ENCODE data around the gene ZNF530.

- TF ChIP-seq, protein P1, sequence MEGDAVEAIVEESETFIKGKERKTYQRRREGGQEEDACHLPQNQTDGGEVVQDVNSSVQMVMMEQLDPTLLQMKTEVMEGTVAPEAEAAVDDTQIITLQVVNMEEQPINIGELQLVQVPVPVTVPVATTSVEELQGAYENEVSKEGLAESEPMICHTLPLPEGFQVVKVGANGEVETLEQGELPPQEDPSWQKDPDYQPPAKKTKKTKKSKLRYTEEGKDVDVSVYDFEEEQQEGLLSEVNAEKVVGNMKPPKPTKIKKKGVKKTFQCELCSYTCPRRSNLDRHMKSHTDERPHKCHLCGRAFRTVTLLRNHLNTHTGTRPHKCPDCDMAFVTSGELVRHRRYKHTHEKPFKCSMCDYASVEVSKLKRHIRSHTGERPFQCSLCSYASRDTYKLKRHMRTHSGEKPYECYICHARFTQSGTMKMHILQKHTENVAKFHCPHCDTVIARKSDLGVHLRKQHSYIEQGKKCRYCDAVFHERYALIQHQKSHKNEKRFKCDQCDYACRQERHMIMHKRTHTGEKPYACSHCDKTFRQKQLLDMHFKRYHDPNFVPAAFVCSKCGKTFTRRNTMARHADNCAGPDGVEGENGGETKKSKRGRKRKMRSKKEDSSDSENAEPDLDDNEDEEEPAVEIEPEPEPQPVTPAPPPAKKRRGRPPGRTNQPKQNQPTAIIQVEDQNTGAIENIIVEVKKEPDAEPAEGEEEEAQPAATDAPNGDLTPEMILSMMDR (IDR thresholded peaks at IDR 0.05) = no peak
- TF ChIP-seq EZH2 (IDR thresholded peaks at IDR 0.05; ENCODE audit: borderline replicate concordance, insufficient read depth, low read depth, low read length, poor library complexity, severe bottlenecking) = no peak
These were observed 21.1 kb downstream of the ZNF530 start for GRCh38 chr19:57620673-57621348.
